GM12873 (cell line): Measurements from ENCODE around the gene APP.

Source experiments
- CTCF ChIP-seq: IDR thresholded peaks from 2 replicates; pipeline ENCODE4 v1.5.1; 2012; ENCODE audit warnings: low read depth, mild to moderate bottlenecking, moderate library complexity, low read length, control low read depth; ENCODE audit not compliant: insufficient read depth; ENCODE audit errors: missing control alignments

Gene APP

GRCh38 chr21:26127073-26127814, 43.3 kb downstream of the APP start:
- no peak for TF ChIP-seq CTCF

- TF ChIP-seq CTCF = no peak
Measured at GRCh38 chr21:26126168-26126553, 44.4 kb downstream of the APP start.

GRCh38 chr21:26125433-26126167, 45.0 kb downstream of the APP start:
- no peak for TF ChIP-seq CTCF

GRCh38 chr21:26124896-26125295, 45.7 kb downstream of the APP start:
- TF ChIP-seq CTCF = no peak

GRCh38 chr21:26124421-26124833, 46.1 kb downstream of the APP start:
- no peak for TF ChIP-seq CTCF

- TF ChIP-seq CTCF = no peak
Measured at GRCh38 chr21:26123012-26123411, 47.6 kb downstream of the APP start.

- TF ChIP-seq CTCF = no peak
Measured at GRCh38 chr21:26120828-26121227, 49.7 kb downstream of the APP start.
